Measurements from ENCODE around the gene ATP13A2. TPM values are rescaled to one million over a fixed set of nuclear protein-coding genes. Genes with fewer than 3 reads are reported as not detected.

The ATP13A2 gene
- total RNA-seq, 1 donor from 2014 or later, result 10.3 TPM

- ATAC-seq (no peak), DNase-seq (ENCODE audit: low spot score) (no peak)
Observed at GRCh38 chr1:17008208-17008855, 3.4 kb downstream of the ATP13A2 start.

GRCh38 chr1:17007121-17007520, 4.6 kb downstream of the ATP13A2 start:
- no peak for DNase-seq (ENCODE audit: low spot score)
- ATAC-seq, result no peak

- no peak for ATAC-seq
- no peak for DNase-seq (ENCODE audit: low spot score)
Observed at GRCh38 chr1:17005365-17005740, 6.4 kb downstream of the ATP13A2 start.

GRCh38 chr1:17004466-17005364, 7.0 kb downstream of the ATP13A2 start:
- no peak for ATAC-seq
- DNase-seq (ENCODE audit: low spot score), result no peak

GRCh38 chr1:17002524-17002902, 9.2 kb downstream of the ATP13A2 start:
- no peak for ATAC-seq
- no peak for DNase-seq (ENCODE audit: low spot score)

- no peak for ATAC-seq
Observed at GRCh38 chr1:17001760-17002523, 9.8 kb downstream of the ATP13A2 start.

GRCh38 chr1:16999863-17000262, 11.9 kb downstream of the ATP13A2 start:
- DNase-seq (ENCODE audit: low spot score) (no peak), ATAC-seq (no peak)

More at GRCh38 chr1:17001760-17002523, 9.8 kb downstream of the ATP13A2 start:
- no peak for DNase-seq (ENCODE audit: low spot score)

- no peak for ATAC-seq
- DNase-seq (ENCODE audit: low spot score), result no peak
Observed at GRCh38 chr1:16998589-16998988, 13.1 kb downstream of the ATP13A2 start.

- ATAC-seq, result no peak
- DNase-seq (ENCODE audit: low spot score), result no peak
Observed at GRCh38 chr1:16996845-16997244, 14.9 kb downstream of the ATP13A2 start.

GRCh38 chr1:16993521-16994038, 18.1 kb downstream of the ATP13A2 start:
- ATAC-seq (no peak), DNase-seq (ENCODE audit: low spot score) (no peak)

GRCh38 chr1:16992675-16993074, 19.1 kb downstream of the ATP13A2 start:
- ATAC-seq (no peak), DNase-seq (ENCODE audit: low spot score) (no peak)

- DNase-seq (ENCODE audit: low spot score) (no peak), ATAC-seq (no peak)
Observed at GRCh38 chr1:16992102-16992501, 19.6 kb downstream of the ATP13A2 start.

GRCh38 chr1:16991571-16991970, 20.2 kb downstream of the ATP13A2 start:
- no peak for DNase-seq (ENCODE audit: low spot score)
- ATAC-seq, result no peak

- DNase-seq (ENCODE audit: low spot score) (no peak), ATAC-seq (no peak)
Observed at GRCh38 chr1:16989676-16990391, 21.9 kb downstream of the ATP13A2 start.

GRCh38 chr1:16988210-16988609, 23.5 kb downstream of the ATP13A2 start:
- no peak for DNase-seq (ENCODE audit: low spot score)
- no peak for ATAC-seq

- no peak for ATAC-seq
- no peak for DNase-seq (ENCODE audit: low spot score)
Observed at GRCh38 chr1:16986962-16987361, 24.8 kb downstream of the ATP13A2 start.

GRCh38 chr1:16986560-16986959, 25.2 kb downstream of the ATP13A2 start:
- ATAC-seq, result no peak

GRCh38 chr1:16986113-16986512, 25.6 kb downstream of the ATP13A2 start:
- DNase-seq (ENCODE audit: low spot score) (no peak), ATAC-seq (no peak)

More at GRCh38 chr1:16986560-16986959, 25.2 kb downstream of the ATP13A2 start:
- DNase-seq (ENCODE audit: low spot score), result no peak

GRCh38 chr1:16984717-16985116, 27.0 kb downstream of the ATP13A2 start:
- ATAC-seq (no peak), DNase-seq (ENCODE audit: low spot score) (no peak)

GRCh38 chr1:16983649-16984048, 28.1 kb downstream of the ATP13A2 start:
- ATAC-seq (no peak), DNase-seq (ENCODE audit: low spot score) (no peak)

- ATAC-seq (no peak), DNase-seq (ENCODE audit: low spot score) (no peak)
Observed at GRCh38 chr1:16982902-16983301, 28.8 kb downstream of the ATP13A2 start.
